HG03442 (cell line): ENCODE measurements around the gene ATP7B.
A peak's percentile ranks its signal among the peaks of the same experiment; 100 is the strongest.
"Not testable (repeated sequence)": the region's sequence is repeated elsewhere in the genome, so short reads cannot be mapped to it uniquely, and the experiment has no call there.

Source experiments
- ATAC-seq: cut with Tn5 transposase; IDR thresholded peaks from one replicate; pipeline ENCODE4 v1.9.1; 2021; ENCODE audit warnings: mild to moderate bottlenecking, moderate library complexity; ENCODE audit not compliant: unreplicated experiment

Gene ATP7B

DNA sequence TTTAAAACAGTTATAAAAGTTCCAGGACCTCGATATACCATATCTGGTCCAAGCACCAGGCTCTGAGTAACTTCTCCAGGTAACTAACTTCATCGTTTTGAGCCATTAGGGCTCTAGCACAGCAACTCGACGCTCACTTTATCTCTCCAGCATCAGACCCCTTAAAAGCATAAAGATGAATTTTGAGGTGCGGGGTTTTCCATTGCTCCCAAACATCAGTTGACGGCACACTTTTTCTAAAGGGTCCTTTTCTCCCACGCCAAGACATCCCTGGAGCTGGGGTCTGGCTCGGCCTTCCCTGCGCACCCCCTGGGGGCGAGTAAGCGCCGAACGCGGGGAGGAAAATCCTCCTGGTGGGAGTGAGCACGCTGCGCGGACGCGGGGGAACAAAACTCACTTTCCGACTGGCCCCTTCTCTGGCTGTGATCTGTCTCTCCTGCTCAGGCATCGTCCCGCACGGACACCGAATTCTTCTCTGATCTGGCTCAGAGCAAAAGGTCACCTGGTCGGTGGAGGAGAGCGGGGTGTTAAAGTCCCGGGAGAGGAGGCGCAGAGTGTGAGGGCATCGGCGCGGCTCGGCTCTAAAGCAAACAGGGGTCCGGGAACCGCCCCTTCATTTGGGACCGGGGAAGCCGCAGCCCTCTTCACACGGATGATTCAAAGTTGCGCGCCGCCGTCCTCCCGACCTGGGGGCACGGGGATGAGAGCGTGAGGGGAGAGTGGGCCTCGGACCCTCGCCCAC, at the start of gene ATP7B:
ATP7B (minus strand) TSS at position 561 of the 742 bp plus-strand sequence; CDS start at position 448, 113 bp downstream.
- ATAC-seq, result no peak

GRCh38 chr13:52053460-52053859, 42.2 kb upstream of the ATP7B start:
- no peak for ATAC-seq

- ATAC-seq, result no peak
Observed at GRCh38 chr13:52051400-52051799, 40.1 kb upstream of the ATP7B start.

GRCh38 chr13:52048516-52048915, 37.3 kb upstream of the ATP7B start:
- ATAC-seq, result no peak

GRCh38 chr13:52047463-52047862, 36.2 kb upstream of the ATP7B start:
- ATAC-seq, result no peak

- no peak for ATAC-seq
Observed at GRCh38 chr13:52043675-52044074, 32.4 kb upstream of the ATP7B start.

DNA sequence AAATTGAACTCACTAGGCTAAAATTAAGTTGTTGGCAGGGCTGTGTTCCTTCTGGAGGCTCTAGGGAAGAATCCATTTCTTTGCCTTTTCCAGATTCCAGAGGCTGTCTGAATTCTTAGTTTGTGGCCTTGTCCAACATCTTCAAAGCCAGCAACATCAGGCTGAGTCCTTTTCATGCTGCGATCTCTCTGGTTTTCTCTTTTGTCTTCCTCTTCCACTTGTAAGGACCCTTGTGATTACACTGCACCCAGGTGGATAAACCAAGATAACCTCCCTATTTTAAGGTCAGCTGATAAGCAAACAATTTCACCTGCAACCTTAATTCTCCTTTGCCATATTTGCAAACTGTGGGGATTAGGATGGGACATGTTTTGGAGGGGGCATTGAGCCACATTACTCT, 24.8 kb upstream of the ATP7B start:
- ATAC-seq, result no peak

- ATAC-seq, result no peak
Observed at GRCh38 chr13:52034616-52035226, 23.5 kb upstream of the ATP7B start.

GRCh38 chr13:52033039-52033438, 21.8 kb upstream of the ATP7B start:
- no peak for ATAC-seq

- not testable (repeated sequence) for ATAC-seq
Observed at GRCh38 chr13:52030401-52030800, 19.2 kb upstream of the ATP7B start.

- no peak for ATAC-seq
Observed at GRCh38 chr13:52029569-52029968, 18.3 kb upstream of the ATP7B start.

- ATAC-seq, result no peak
Observed at GRCh38 chr13:52027832-52028231, 16.6 kb upstream of the ATP7B start.

GRCh38 chr13:52026246-52026626, 15.0 kb upstream of the ATP7B start:
- ATAC-seq, result no peak

- ATAC-seq, result no peak
Observed at GRCh38 chr13:52025475-52026245, 14.4 kb upstream of the ATP7B start.

DNA sequence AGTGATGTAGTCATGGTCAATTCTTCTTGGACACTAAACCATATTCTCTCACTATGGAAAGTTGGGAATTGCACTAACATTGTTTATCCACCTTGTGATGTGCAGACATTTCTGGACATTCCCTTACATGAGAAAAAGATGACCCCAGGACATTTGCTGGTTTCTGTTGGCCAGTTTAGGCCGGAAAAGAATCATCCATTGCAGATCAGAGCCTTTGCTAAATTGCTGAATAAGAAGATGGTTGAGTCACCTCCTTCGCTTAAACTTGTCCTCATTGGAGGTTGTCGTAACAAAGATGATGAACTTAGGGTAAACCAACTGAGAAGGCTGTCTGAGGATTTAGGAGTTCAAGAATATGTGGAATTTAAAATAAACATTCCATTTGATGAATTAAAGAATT, 13.2 kb upstream of the ATP7B start, which contains the start of gene UTP14C:
UTP14C (plus strand) TSS at position 211 of the 400 bp plus-strand sequence. CDS start 4,114 bp downstream, outside the sequence.
- ATAC-seq, result no peak

DNA sequence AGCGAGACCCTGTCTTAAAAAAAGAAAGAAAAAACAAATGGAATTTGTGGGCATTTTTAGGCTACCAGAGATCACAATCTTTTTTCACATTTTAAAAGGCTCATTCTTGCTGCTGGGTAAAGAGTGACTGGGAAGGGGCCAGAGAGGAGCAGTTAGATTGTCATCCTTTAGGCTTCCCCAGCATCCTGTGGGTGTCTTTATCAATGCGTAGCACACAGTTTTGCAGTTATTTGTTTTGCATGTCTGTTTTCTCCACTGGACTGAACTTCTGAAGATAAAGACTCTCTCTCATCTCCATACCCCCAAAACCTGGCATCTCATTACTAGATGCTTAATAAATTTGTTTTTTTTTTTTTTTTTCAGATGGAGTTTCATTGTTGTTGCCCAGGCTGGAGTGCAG, 11.1 kb upstream of the ATP7B start:
- ATAC-seq, result no peak

DNA sequence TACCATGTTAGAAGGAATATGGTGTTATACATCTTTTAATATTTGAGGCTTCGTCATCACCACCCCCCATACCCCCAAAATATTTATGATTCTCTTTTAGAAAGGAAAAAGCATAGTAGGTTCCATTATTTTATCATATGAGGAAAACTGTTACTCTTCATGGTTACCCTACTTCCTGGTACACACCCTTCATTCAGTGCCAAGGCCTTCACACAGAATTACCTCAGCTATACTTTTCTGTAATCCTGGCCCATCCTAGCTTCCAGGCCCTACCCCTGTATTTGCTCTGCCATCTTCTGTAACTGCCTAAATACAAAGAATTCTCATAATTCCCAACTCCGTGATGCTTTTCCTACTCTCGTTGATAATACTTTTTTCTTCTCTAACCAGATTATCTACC, 8.9 kb upstream of the ATP7B start:
- no peak for ATAC-seq

- ATAC-seq, result no peak
Observed at GRCh38 chr13:52016296-52016695, 5.0 kb upstream of the ATP7B start.

GRCh38 chr13:52012512-52012836, 1.2 kb upstream of the ATP7B start:
- ATAC-seq, result no peak

DNA sequence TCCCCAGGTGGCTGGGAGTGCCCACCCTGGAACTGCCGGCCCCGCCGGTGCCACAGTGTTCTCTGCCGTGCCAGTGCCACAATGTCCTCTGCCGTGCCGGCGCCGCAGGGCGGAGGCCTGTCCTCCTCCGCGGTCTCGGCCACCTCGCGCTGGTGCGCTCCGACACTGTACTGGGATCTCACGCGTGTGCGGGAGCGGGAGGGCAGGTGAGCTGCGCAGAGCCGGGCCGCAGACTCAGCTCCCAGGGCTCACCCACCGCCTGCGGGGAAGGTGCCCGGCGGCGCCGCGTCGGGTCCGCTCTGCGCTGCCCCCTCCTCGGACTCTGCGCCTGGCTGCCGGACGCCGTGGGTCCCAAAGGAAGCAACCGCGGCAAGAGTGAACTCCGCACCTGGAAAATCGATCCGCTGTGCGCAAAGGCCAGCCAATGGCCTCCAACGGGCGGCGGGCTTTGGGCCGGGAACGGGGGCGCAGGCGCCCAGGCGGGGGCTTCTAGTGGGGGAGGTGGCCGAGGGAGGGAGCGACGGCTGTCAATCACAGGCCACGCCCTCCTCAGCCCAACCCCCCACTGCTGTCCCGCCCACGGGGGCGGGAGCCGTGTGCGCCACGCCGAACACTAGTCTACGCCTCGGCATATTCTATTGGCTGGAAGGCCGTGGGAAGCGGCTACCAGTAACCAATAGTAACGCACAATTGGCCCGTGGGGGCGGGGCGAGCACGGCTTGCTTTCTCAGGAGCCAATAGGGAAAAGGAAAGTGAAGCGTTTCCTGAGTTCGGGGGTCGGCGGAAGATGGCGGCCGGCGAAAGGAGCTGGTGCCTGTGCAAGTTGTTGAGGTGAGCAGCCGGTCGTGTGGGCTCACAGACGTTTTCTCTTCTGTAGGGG, 622 bp upstream of the ATP7B start, which contains the start of gene ALG11:
ALG11 (plus strand) TSS at position 767 of the 880 bp plus-strand sequence; CDS start at position 788, 21 bp downstream.
- ATAC-seq, result peak; percentile 99

DNA sequence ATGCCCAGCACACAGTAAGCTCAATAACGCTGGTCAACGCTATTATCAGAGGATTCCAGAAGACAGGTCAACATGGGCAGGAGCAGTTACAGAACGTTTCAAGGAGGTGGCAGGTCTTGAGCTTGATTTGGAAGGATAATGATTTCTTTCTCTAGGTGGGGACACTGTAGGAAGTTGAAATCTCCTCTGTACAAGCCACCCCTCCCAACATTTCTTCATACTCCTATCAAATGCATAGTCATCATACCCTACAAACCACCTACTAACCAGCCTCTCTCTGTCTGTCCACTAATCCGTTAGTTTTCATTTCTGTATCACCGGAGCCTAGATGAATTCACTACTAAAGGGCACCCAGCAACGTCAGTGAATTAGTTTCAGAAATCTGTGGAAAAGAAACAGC, 1.3 kb downstream of the ATP7B start:
- no peak for ATAC-seq
